Osteocyte (in vitro differentiated cells): Measurements from ENCODE around the gene PIGBOS1. TPM values are rescaled to one million over a fixed set of nuclear protein-coding genes. Genes with fewer than 3 reads are reported as not detected.
"Not testable (repeated sequence)": the region's sequence is repeated elsewhere in the genome, so short reads cannot be mapped to it uniquely, and the experiment has no call there.

Experiments used
- DNase-seq: peaks from one replicate; pipeline ENCODE4 v3.0.0; 2021; ENCODE audit warnings: mixed read lengths; ENCODE audit not compliant: unreplicated experiment; ENCODE audit errors: extremely low spot score
- H3K27ac Mint-ChIP-seq: one replicate; pipeline ENCODE4 v1.8.0; 2021; ENCODE audit warnings: mild to moderate bottlenecking, mixed read lengths; ENCODE audit not compliant: unreplicated experiment
- H3K27me3 Mint-ChIP-seq: one replicate; pipeline ENCODE4 v1.8.0; 2021; ENCODE audit warnings: mixed read lengths; ENCODE audit not compliant: unreplicated experiment
- H3K36me3 Mint-ChIP-seq: one replicate; pipeline ENCODE4 v1.8.0; 2021; ENCODE audit warnings: mixed read lengths; ENCODE audit not compliant: unreplicated experiment
- H3K4me1 Mint-ChIP-seq: one replicate; pipeline ENCODE4 v1.8.0; 2021; ENCODE audit warnings: mixed read lengths; ENCODE audit not compliant: unreplicated experiment
- H3K4me3 Mint-ChIP-seq: one replicate; pipeline ENCODE4 v1.8.0; 2021; ENCODE audit warnings: mild to moderate bottlenecking, moderate library complexity, mixed read lengths; ENCODE audit not compliant: unreplicated experiment
- H3K9me3 Mint-ChIP-seq: one replicate; pipeline ENCODE4 v1.8.0; 2021; ENCODE audit warnings: mixed read lengths; ENCODE audit not compliant: unreplicated experiment
- total RNA-seq: library from RNA; stranded (reverse); gene quantifications from 2 replicates; pipeline ENCODE4 v1.2.1, GENCODE V29; 2021
- TF ChIP-seq, protein P1 (sequence below): fragments of 200-600 bp; sonication (generic); IDR thresholded peaks from 2 replicates; pipeline ENCODE4 v1.5.0; 2021; ENCODE audit warnings: antibody characterized with exemption, mild to moderate bottlenecking, moderate library complexity

The PIGBOS1 gene
- total RNA-seq, 1 donor from 2014 or later: 14.6 TPM

DNA sequence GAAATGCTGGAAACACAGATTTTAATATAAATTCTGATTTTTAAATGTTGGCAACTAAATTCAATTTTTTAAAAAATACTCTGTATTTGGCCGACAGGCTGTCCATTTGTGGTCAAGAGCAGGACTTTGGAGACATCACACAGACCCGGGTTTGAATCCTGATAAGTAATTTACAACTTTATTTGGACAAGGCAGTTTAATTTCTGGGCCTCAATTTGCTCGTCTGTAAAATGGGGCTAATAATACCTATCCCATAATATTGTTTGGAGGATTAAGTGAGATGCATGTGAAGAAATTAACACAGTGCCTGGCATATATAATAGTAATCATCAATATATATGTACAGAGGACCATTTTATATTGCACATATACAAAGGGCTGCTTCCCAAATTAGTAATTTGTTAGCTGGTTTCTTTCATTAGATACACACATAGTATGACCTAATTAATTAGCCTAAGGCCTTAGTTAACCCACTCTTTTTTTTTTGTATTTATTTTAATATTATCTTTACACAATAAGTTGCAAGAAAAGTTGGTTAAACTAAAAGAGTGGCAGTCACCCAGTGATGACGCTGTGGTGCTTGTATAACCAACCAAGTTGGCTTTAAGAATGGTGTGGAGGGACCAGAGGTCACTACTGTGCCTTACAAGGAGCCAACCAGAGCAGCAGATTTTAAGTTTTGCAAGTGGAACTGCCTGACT lies 764 bp upstream of the PIGBOS1 start:
- peak overlapping the region; percentile 100 for H3K27ac Mint-ChIP-seq
- no peak for DNase-seq
- TF ChIP-seq, protein P1, sequence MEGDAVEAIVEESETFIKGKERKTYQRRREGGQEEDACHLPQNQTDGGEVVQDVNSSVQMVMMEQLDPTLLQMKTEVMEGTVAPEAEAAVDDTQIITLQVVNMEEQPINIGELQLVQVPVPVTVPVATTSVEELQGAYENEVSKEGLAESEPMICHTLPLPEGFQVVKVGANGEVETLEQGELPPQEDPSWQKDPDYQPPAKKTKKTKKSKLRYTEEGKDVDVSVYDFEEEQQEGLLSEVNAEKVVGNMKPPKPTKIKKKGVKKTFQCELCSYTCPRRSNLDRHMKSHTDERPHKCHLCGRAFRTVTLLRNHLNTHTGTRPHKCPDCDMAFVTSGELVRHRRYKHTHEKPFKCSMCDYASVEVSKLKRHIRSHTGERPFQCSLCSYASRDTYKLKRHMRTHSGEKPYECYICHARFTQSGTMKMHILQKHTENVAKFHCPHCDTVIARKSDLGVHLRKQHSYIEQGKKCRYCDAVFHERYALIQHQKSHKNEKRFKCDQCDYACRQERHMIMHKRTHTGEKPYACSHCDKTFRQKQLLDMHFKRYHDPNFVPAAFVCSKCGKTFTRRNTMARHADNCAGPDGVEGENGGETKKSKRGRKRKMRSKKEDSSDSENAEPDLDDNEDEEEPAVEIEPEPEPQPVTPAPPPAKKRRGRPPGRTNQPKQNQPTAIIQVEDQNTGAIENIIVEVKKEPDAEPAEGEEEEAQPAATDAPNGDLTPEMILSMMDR: no peak

DNA sequence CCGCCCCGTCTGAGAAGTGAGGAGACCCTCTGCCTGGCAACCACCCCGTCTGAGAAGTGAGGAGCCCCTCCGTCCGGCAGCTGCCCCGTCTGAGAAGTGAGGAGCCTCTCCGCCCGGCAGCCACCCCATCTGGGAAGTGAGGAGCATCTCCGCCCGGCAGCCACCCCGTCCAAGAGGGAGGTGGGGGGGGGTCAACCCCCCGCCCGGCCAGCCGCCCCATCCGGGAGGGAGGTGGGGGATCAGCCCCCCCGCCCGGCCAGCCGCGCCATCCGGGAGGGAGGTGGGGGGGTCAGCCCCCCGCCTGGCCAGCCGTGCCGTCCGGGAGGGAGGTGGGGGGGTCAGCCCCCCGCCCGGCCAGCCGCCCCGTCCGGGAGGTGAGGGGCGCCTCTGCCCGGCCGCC lies 16.1 kb downstream of the PIGBOS1 start:
- not testable (repeated sequence) for DNase-seq, H3K4me3 Mint-ChIP-seq, H3K27me3 Mint-ChIP-seq, H3K4me1 Mint-ChIP-seq, H3K36me3 Mint-ChIP-seq, H3K27ac Mint-ChIP-seq, H3K9me3 Mint-ChIP-seq

More for the DNA sequence above, 764 bp upstream of the PIGBOS1 start:
- H3K9me3 Mint-ChIP-seq: no peaks in the 10 kb centered on the region
- H3K4me3 Mint-ChIP-seq: peak overlapping the region; percentile 98
- no peaks in the 10 kb centered on the region for H3K27me3 Mint-ChIP-seq
- peaks cover 30% of the 10 kb centered on the region for H3K4me1 Mint-ChIP-seq
- peaks cover 7% of the 10 kb centered on the region for H3K36me3 Mint-ChIP-seq

DNA sequence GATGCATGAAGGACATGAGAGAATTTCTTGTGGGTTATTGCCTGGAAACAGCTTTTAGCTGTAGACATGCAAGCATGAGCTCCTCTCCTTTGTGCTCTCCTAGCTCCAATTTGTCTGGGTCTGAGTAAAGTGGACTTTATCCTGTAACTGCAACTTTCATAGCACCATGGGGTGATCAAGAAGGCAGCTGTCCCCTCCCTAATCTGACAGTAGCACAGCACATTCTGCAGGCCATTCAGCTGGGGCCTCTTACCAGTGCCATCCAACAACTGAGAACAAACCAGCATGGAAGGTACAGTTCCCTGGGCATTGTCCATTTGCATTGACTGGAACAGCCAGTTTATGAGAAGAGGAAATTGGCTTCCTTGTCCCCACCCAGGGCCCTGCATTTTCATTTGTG lies 21.6 kb downstream of the PIGBOS1 start:
- H3K9me3 Mint-ChIP-seq: no peaks in the 10 kb centered on the region
- H3K4me3 Mint-ChIP-seq: no peak overlapping the region
- H3K4me1 Mint-ChIP-seq: no peaks in the 10 kb centered on the region
- DNase-seq: no peak
- H3K36me3 Mint-ChIP-seq: no peaks in the 10 kb centered on the region
- no peak overlapping the region for H3K27ac Mint-ChIP-seq
- H3K27me3 Mint-ChIP-seq: peaks cover 2% of the 10 kb centered on the region
- TF ChIP-seq, protein P1: no peak

DNA sequence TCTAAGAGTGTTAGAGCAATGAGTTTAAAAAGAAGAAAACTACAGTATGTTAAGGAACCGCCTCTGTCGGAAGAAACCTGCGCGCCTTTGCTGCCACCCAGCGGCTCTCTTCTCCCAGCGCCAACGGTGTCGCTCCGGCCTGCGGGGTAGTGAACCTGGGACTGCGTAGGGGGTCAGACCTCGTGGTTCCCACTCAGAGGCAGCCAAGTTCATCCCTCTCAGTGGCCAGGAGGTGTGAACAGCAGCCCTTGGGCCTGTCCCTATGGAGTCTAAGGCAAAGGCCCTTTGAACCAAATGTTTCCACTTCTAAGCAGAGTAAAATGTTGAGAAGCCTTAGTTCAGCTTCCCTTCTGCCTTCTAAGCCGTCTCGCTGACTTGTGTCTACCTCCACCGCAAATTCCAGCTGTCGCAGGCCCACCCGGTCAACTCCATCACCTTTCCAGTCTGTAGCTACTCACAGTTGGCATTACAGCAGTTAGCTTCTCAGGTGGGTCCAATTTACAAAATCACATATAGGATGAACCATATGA lies 28.3 kb downstream of the PIGBOS1 start:
- Mint-ChIP-seq H3K4me3 (peak overlapping the region; percentile 86), H3K4me1 (peaks cover 11% of the 10 kb centered on the region), H3K27ac (peak overlapping the region; percentile 86), H3K36me3 (no peaks in the 10 kb centered on the region), H3K27me3 (peaks cover 2% of the 10 kb centered on the region), H3K9me3 (no peaks in the 10 kb centered on the region)
- TF ChIP-seq, protein P1: peak; percentile 98
- DNase-seq: peak; percentile 94

DNA sequence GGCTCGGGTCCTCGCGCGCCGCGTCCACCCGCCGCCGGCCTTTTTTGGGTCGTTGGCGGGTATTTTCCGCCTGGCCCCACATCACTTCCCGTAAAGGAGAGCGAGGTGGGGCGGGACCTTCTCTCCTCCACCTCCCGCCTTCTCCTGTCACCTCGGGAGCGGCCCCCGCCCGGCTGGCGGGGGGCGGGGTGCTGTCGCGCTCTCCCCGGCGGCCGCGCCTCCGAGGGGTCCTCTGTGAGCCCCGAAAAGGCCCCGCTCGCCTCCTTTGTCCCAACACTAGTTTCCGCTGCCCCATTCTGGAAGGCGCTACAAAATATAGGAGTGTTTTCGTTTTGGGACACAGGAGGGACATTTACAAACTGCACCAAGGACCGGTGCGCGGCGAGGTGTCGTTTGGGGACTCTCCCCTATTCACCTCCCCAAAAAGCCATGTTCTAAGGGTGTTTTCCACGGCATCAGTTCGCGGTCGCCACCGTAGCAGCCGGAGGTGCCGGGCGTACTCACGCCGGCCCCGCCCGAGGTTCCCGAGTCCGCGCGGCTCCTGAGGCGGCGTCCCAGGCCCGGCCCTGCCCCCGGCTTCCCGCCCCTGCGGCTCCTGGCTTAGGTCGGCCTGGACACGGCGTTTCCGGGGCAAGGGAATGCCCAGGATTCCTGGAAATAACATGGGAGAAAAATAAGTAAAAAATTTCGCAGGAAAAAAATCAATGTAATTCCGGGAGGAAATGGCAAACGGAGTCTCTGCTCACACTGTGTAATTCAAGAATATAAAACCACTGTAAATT lies 29.0 kb downstream of the PIGBOS1 start, which contains the start of gene RAB27A:
TSS of gene RAB27A (minus strand) at position 68 of the 782 bp plus-strand sequence. CDS start 54,879 bp downstream, outside the sequence.
- TF ChIP-seq, protein P1: no peak
- H3K27me3 Mint-ChIP-seq: peaks cover 2% of the 10 kb centered on the region
- peak; percentile 87 for DNase-seq

More for the DNA sequence above, 29.0 kb downstream of the PIGBOS1 start, which contains the start of gene RAB27A:
- no peaks in the 10 kb centered on the region for H3K36me3 Mint-ChIP-seq
- H3K4me3 Mint-ChIP-seq: peak within 1 kb of the TSS; percentile 86
- H3K4me1 Mint-ChIP-seq: peaks cover 11% of the 10 kb centered on the region
- H3K9me3 Mint-ChIP-seq: no peaks in the 10 kb centered on the region
- peak within 1 kb of the TSS; percentile 86 for H3K27ac Mint-ChIP-seq
